Activated naive CD8-positive, alpha-beta T cell treated with anti-CD3 and anti-CD28 coated beads, Interleukin-2, amount 50 U/mL, for 24 hours (primary cell): ENCODE results near the gene MED12L.
"Not testable (repeated sequence)": the region's sequence is repeated elsewhere in the genome, so short reads cannot be mapped to it uniquely, and the experiment has no call there.

Experiments
- ATAC-seq: fragments of 150-1000 bp; cut with Tn5 transposase; one replicate; pipeline ENCODE4 v1.10.0; 2021
- DNase-seq: peaks from one replicate; pipeline ENCODE4 v3.0.0; 2021
- H3K27ac Mint-ChIP-seq: one replicate; pipeline ENCODE4 v1.8.0; 2021; ENCODE audit warnings: mild to moderate bottlenecking, mixed read lengths
- H3K27me3 Mint-ChIP-seq: one replicate; pipeline ENCODE4 v1.8.0; 2021; ENCODE audit warnings: mixed read lengths
- H3K36me3 Mint-ChIP-seq: one replicate; pipeline ENCODE4 v1.8.0; 2021; ENCODE audit warnings: low read depth, mixed read lengths
- H3K4me1 Mint-ChIP-seq: one replicate; pipeline ENCODE4 v1.8.0; 2021; ENCODE audit warnings: mixed read lengths
- H3K4me3 Mint-ChIP-seq: one replicate; pipeline ENCODE4 v1.8.0; 2021; ENCODE audit warnings: mild to moderate bottlenecking, moderate library complexity, mixed read lengths
- H3K9me3 Mint-ChIP-seq: one replicate; pipeline ENCODE4 v1.8.0; 2021; ENCODE audit warnings: mixed read lengths

The MED12L gene

DNA sequence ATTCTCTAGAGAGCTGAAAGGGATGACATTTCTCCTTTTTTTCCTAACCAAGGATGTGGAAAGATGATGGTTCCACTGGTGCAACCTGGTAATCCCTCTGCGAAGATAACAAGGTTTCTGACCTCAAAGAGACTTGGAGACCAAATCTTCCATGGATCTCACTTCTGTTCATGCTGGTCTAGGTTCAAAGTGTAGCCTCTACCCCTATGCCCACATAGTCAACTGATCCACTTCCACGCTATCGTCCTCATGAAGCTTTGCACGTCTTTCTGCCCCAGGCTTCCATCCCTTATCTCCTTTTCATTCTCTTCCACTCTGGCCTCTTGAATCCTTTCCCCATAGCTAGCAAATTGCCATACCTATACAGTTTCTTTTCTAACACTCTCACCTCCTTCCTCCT is 8.8 kb upstream of the MED12L start:
- H3K4me1 Mint-ChIP-seq, result no peaks in the 10 kb centered on the region
- no peaks in the 10 kb centered on the region for H3K9me3 Mint-ChIP-seq
- no peak overlapping the region for H3K4me3 Mint-ChIP-seq

DNA sequence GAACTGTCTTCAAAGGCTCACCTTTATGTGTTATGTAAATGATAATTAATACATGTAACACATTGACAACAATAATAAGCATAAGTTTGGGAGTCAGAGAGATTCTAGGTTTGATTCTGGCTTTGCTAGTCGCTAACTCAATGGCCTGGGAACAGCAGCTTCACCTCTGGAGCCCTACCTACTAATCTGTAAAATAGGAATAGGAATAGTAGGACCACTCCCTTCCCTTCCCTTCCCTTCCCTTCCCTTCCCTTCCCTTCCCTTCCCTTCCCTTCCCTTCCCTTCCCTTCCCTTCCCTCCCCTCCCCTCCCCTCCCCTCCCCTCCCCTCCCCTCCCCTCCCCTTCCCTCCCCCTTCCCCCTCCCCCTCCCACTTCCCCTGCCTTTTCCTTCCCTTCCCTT is 4.4 kb upstream of the MED12L start:
- not testable (repeated sequence) for H3K36me3 Mint-ChIP-seq, H3K27ac Mint-ChIP-seq, H3K4me1 Mint-ChIP-seq, H3K9me3 Mint-ChIP-seq, H3K4me3 Mint-ChIP-seq, DNase-seq, ATAC-seq
- H3K27me3 Mint-ChIP-seq, result peaks cover 33% of the 10 kb centered on the region

More for the DNA sequence above, 8.8 kb upstream of the MED12L start:
- ATAC-seq (no peak), DNase-seq (no peak)
- Mint-ChIP-seq H3K36me3 (no peaks in the 10 kb centered on the region), H3K27me3 (peaks cover 2% of the 10 kb centered on the region), H3K27ac (no peak overlapping the region)

DNA sequence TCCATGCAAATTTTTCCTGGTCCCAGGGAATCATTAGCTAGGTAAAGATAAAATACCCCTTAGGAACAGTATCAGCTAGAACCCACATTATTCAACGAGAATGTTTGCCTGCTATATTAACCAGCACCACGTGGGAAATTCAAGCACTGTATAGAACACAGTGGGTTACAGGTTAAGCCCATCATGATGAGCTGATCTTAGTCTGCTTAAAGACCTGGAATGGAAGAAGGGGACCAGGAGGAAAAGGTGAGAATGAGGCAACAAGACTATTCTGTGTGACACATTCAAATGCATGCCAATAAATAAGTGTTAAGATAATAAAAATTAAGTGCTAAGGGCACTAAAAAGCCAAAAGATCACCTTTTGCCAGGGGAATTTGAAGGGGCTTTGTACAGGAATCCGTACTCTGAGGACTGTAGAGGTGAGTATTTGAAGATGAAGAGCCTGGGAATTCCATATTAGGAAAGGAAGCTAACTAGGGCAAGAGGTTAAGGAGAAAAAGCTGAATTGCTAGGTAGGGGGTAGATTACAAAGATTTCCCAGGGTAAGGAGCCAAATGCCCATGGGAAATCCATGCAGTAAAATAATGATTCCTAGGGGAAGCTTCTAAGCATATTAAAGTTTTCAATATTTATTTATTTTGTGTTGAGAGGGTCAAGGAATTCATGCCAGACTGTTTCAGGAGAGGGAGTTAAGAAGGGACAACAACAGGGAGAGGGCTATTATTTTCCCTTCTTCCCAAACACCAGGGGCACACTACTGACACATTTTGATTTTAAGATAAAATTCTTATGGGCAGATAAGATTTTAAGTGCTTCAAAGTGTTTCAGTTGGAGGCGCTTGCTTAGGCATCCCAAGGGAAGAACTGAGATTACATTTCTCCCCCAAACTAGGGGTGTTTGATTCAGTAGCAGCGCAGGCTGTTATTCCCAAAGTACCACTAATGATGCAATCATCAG is 2.3 kb upstream of the MED12L start:
- no peak for ATAC-seq
- Mint-ChIP-seq H3K4me1 (peaks cover 14% of the 10 kb centered on the region), H3K4me3 (no peak overlapping the region), H3K36me3 (no peaks in the 10 kb centered on the region), H3K27ac (no peak overlapping the region), H3K9me3 (no peaks in the 10 kb centered on the region), H3K27me3 (peaks cover 48% of the 10 kb centered on the region)
- no peak for DNase-seq

DNA sequence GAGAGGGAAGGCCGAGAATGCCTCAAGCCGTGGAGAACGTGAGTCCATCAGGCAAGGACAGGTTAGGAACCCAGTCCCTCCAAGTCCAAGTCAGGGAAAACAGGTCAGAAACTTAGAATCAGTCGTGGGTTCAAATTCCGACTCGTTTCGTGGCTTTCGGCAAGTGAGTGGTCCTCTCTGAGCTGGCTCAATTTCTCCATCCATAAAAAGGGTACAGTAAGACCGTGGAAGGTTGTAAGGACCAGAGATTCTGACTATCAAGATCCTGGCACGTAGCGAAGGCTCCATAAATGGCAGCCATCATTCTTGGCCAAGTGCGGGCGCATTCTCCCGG is 604 bp upstream of the MED12L start:
- ATAC-seq (no peak), DNase-seq (no peak)
- peaks cover 14% of the 10 kb centered on the region for H3K4me1 Mint-ChIP-seq
- H3K27me3 Mint-ChIP-seq, result peaks cover 54% of the 10 kb centered on the region
- H3K9me3 Mint-ChIP-seq, result no peaks in the 10 kb centered on the region
- H3K4me3 Mint-ChIP-seq, result peak overlapping the region; percentile 66
- H3K36me3 Mint-ChIP-seq, result no peaks in the 10 kb centered on the region
- H3K27ac Mint-ChIP-seq, result no peak overlapping the region

DNA sequence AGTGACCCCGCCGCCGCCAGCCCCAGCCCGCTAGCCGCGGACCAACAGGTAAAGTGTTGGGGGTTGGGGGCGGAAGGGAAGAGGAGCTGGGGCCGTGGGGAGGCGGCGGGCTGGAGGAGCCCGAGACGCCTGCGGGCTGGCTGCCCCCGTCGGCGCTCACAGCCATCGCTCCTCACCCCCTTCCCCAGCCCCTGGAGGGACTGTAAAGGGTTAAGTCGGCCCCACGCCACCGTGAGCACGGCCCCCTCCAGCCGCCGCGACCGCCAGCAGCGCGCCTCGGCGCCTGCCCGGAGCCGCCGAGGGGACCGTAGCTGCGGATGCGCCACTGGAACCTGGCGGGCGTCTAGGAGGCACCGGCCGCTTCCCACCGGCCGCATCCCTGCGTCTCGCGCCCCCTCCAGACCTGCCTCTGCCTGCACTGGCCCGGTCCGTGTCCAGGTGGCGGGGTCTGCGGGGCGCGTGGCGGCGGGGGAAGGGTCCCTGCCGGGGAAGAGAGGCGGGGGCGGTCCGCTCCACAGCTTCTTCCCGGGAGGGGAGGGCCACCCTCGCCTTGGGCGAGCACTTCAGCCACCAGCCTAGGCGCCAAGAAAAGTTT is 522 bp downstream of the MED12L start:
- DNase-seq (peak; percentile 13), ATAC-seq (peak; percentile 26)
- no peaks in the 10 kb centered on the region for H3K9me3 Mint-ChIP-seq

DNA sequence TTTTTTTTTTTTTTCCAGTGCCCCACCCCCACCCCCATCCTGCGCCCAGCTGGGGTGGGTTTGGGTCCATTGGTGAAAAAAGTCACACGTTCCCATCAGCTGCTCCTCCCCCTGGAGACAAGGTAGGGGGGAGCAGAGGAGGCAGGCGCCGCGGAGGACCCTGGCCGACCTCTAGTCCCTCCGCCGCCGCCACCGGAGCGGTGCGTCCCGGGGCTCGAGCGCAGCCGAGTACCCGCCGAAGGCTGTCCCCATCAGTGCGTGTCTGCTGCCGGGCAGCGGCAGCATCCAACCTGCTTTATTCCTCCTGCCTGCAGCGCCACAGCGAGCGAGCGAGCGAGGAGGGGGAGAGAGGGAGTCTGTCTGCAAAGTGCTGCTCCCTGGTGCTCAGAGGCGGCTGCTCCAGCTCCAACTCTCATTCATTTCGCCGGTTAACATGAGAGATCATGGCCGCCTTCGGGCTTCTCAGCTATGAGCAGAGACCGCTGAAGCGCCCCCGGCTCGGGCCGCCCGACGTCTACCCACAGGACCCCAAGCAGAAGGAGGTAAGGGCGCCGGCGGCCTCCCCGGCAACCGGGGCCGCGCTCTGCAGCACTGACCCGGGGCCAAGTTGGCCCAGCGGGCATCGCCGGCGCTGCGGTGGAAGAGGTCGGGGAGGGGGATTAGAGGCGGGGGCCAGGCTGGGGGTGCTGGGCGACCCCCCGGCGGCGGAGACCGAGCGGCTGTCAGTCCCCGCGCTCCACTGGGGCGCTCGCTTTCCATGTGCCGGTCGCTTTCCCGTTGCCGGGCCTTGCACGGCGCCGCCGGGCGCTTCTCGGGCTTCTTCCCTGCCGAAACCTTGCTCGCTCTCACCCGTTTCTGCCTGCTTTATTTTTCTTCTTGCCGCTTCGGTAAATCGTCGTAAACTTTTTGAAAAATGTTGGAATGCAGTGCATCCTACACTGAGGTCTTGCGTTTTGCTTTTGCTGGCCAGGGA is 1.3 kb downstream of the MED12L start:
- H3K36me3 Mint-ChIP-seq, result no peaks in the 10 kb centered on the region
- H3K27me3 Mint-ChIP-seq, result peaks cover 53% of the 10 kb centered on the region

More for the DNA sequence above, 522 bp downstream of the MED12L start:
- peak overlapping the region; percentile 85 for H3K4me3 Mint-ChIP-seq
- peaks cover 14% of the 10 kb centered on the region for H3K4me1 Mint-ChIP-seq
- peaks cover 54% of the 10 kb centered on the region for H3K27me3 Mint-ChIP-seq
- no peaks in the 10 kb centered on the region for H3K36me3 Mint-ChIP-seq
- H3K27ac Mint-ChIP-seq, result no peak overlapping the region

DNA sequence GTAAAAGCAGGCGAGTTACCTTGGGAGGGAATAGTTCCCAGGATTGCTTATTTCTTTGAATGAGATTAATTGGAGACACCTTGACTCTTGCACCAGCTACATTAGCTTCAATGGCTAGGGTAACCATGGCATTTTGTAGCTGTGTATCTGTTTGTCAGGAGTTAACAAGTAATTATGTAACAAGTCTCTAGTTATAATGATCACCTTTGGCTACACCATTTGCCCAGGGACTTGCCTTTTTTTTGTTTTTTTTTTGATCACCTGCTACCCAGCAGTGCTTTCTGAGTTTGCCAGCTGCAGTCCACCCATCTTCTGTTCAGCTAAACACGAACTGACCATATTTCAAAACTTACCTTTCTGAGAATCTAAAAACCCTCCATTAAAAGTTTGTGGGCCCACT is 2.2 kb downstream of the MED12L start:
- peaks cover 14% of the 10 kb centered on the region for H3K4me1 Mint-ChIP-seq
- no peak for DNase-seq
- no peaks in the 10 kb centered on the region for H3K36me3 Mint-ChIP-seq
- H3K27me3 Mint-ChIP-seq, result peaks cover 46% of the 10 kb centered on the region
- ATAC-seq, result no peak
- H3K4me3 Mint-ChIP-seq, result peak overlapping the region; percentile 70
- no peaks in the 10 kb centered on the region for H3K9me3 Mint-ChIP-seq
- H3K27ac Mint-ChIP-seq, result no peak overlapping the region

More for the DNA sequence above, 1.3 kb downstream of the MED12L start:
- Mint-ChIP-seq H3K9me3 (no peaks in the 10 kb centered on the region), H3K4me1 (peaks cover 14% of the 10 kb centered on the region), H3K4me3 (peak overlapping the region; percentile 85), H3K27ac (no peak overlapping the region)
- peak; percentile 70 for DNase-seq
- peak; percentile 87 for ATAC-seq

DNA sequence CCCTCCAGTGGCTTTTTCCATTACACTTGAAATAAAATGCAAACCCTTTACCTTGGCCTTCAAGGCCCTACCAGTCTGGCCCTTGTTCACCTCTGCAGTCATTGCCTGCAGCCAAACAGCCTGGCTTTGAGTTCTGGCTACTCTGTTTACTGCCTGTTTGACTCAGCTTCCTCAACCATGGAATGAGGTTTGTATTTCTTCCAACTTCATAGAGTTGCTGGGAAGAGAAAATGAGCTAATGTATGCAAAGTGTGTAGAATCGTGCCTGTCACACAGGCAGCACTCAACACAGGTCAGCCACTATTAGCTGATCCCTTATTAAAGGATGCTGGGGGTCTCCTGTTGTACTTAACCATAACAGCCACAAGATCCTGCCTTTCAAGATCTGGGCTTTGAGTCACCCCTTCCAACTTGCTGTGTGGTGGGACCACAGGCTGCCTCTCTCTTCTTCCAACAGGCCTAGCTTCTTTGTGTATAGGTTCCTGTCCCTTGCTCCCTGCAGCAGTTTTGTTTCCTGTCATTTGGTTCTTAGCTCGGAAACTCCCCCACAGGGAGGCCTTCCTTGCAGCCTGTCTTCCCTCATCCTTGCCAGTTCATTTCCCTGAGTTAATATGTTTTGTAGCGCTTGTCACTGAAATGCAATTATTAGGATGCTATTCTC is 6.4 kb downstream of the MED12L start:
- no peak overlapping the region for H3K4me3 Mint-ChIP-seq
- H3K27ac Mint-ChIP-seq, result no peak overlapping the region

DNA sequence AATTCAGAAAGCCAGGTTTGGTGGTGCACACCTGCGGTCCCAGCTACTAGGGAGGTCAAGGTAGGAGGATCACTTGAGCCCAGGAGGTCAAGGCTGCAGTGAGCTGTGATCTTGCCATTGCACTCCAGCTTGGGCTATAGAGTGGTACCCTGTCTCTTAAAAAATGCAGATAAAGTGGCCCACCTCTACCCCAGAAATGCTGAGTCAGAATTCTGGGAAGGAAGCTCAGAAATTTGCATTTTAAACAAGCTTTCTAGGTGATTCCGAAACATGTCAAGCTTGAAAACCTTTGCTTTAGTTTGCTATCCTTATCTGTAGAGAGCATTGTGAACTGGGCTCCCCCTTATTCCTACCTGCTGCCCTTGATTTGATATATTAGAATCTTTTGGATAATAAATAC is 7.7 kb downstream of the MED12L start:
- H3K4me3 Mint-ChIP-seq, result no peak overlapping the region
- H3K9me3 Mint-ChIP-seq, result no peaks in the 10 kb centered on the region
- DNase-seq (no peak), ATAC-seq (no peak)
- H3K36me3 Mint-ChIP-seq, result no peaks in the 10 kb centered on the region
- H3K27ac Mint-ChIP-seq, result no peak overlapping the region
- H3K4me1 Mint-ChIP-seq, result peaks cover 2% of the 10 kb centered on the region
- peaks cover 15% of the 10 kb centered on the region for H3K27me3 Mint-ChIP-seq

More for the DNA sequence above, 6.4 kb downstream of the MED12L start:
- H3K27me3 Mint-ChIP-seq, result peaks cover 22% of the 10 kb centered on the region
- DNase-seq (no peak), ATAC-seq (no peak)
- H3K9me3 Mint-ChIP-seq, result no peaks in the 10 kb centered on the region
- H3K4me1 Mint-ChIP-seq, result peaks cover 5% of the 10 kb centered on the region
- no peaks in the 10 kb centered on the region for H3K36me3 Mint-ChIP-seq

DNA sequence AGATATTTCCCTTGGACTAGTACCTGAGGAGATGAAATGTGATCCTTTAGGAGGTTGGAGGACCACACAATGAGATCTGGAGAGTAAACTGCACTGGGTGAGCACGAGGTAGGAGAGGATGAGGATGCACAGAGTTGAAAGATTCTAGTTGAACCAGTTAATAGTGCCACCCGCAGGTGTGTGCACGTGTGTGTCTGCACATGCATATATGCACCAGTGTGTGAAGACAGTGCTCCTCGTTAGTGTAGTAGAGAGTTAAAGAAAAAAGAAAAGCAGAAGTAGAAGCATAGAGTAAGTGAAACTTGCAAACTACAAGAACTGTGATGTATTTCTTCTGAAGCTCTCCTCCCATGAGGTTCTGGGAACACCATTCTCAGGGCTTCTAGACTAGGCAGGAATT is 8.4 kb downstream of the MED12L start:
- Mint-ChIP-seq H3K36me3 (peaks cover 4% of the 10 kb centered on the region), H3K27me3 (peaks cover 15% of the 10 kb centered on the region), H3K4me1 (peaks cover 2% of the 10 kb centered on the region), H3K9me3 (peaks cover 6% of the 10 kb centered on the region), H3K4me3 (no peak overlapping the region), H3K27ac (no peak overlapping the region)
- DNase-seq, result no peak
- ATAC-seq, result no peak

DNA sequence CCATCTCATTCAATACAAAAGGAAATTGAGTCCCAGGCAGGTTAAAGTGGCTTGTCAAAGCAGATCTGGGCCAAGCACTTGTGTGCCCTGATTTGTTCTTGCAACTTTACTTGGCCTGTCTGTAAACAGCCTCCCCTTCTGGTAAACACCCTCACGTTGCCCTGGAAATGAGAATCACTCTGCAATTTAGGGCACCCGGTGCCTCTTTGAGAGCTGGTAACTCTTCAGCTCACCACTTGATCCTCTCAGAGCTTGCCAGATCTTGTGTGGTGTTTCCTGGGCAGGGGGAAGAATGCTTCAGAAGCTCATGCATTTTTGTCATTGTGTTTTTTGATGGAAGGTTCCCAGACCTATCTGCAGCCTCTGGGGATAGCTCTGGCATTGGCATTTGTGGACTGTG is 11.3 kb downstream of the MED12L start:
- H3K27ac Mint-ChIP-seq, result no peak overlapping the region
- ATAC-seq (no peak), DNase-seq (no peak)
- H3K9me3 Mint-ChIP-seq, result peaks cover 7% of the 10 kb centered on the region
- H3K4me3 Mint-ChIP-seq, result no peak overlapping the region
- peaks cover 4% of the 10 kb centered on the region for H3K36me3 Mint-ChIP-seq
- H3K4me1 Mint-ChIP-seq, result peaks cover 2% of the 10 kb centered on the region
- peaks cover 18% of the 10 kb centered on the region for H3K27me3 Mint-ChIP-seq

DNA sequence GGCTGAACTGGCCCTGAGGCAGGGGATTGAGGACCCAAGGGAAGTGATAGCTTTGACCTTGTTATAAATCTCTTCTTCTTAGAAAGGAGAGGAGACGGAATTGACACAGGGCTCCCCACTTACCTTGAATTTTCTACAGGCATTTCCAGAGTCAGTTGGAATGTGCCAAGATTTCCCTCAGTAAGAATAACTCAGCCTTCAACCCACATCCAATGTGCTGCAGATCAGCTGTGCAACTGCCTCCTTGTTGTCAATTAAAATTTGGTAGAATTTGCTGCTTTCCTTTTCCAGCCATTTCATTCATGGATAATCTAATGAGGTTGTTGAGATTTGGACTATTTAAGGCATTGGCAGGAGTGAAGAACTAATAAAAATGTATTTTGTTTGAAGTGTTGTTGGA is 14.6 kb downstream of the MED12L start:
- H3K36me3 Mint-ChIP-seq, result peaks cover 4% of the 10 kb centered on the region
- H3K4me1 Mint-ChIP-seq, result no peaks in the 10 kb centered on the region
- no peak for DNase-seq
- H3K27me3 Mint-ChIP-seq, result peaks cover 15% of the 10 kb centered on the region
- peaks cover 7% of the 10 kb centered on the region for H3K9me3 Mint-ChIP-seq
- no peak overlapping the region for H3K4me3 Mint-ChIP-seq
- no peak overlapping the region for H3K27ac Mint-ChIP-seq
- no peak for ATAC-seq

DNA sequence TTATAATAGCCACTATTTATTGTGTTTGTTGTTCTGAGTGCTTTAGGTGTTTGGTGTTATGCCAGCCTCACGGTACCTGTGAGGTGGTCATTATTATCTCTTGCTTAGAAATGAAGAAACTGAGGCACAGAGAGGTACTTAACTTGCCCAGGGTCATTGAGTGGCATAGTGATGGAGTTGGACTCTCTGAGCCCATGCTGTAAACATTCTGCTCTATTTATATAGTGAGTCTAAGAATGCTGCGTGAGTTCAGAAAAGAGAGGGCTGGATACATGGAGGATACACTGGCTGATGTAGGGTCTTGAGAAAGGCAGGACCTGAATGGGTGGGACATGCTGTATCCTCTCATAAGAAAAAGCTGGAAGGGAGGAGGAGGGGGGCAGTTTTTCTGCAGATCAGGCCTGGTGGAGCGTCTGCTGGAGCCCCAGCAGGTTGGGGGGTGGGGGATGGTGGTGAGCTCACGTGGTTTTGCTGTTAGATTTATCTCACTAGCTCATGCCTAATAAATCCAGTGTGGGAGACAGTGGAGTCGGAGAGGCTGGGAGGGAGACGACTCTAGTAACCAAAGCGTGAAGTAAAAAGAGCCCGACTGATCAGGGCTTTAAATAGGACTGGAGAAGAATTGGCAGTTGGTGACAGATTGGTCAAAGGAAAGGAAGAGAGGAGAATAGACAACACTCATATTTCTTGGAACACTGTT is 16.0 kb downstream of the MED12L start:
- Mint-ChIP-seq H3K27ac (no peak overlapping the region), H3K4me3 (no peak overlapping the region), H3K9me3 (peaks cover 7% of the 10 kb centered on the region), H3K4me1 (no peaks in the 10 kb centered on the region), H3K27me3 (peaks cover 15% of the 10 kb centered on the region), H3K36me3 (peaks cover 4% of the 10 kb centered on the region)
- DNase-seq, result no peak
- no peak for ATAC-seq
